ENCODE measurements around the gene SCGB1D4.

- TF ChIP-seq CTCF (IDR thresholded peaks at IDR 0.05) (no peak), POLR2A (IDR thresholded peaks at IDR 0.05) (no peak)
Observed at GRCh38 chr11:62251698-62252097, 47.2 kb downstream of the SCGB1D4 start.
